ENCODE measurements around the gene FAM20C. TPM values are rescaled to one million over a fixed set of nuclear protein-coding genes. Genes with fewer than 3 reads are reported as not detected.
"Not testable (repeated sequence)": the region's sequence is repeated elsewhere in the genome, so short reads cannot be mapped to it uniquely, and the experiment has no call there.

Gene FAM20C
- total RNA-seq, 1 donor from 2014 or later: 14.6 TPM

- peaks cover 60 to 77% (median 73%) of the 10 kb centered on the region in 3 donors for H3K27me3 ChIP-seq (ENCODE audit: control insufficient read depth in 3 of 3, insufficient read depth in 3 of 3, low read length in 3 of 3)
- no peak overlapping the region for H3K27ac ChIP-seq (ENCODE audit: low read depth, low read length)
- H3K36me3 ChIP-seq (ENCODE audit: control insufficient read depth in 3 of 3, insufficient read depth in 3 of 3, low read length in 3 of 3): no peaks in the 10 kb centered on the region
Measured at GRCh38 chr7:293681-294439, 101.5 kb downstream of the FAM20C start.

GRCh38 chr7:294440-295154 lies 102.2 kb downstream of the FAM20C start:
- H3K9ac ChIP-seq (ENCODE audit: low read depth in 1 of 3, low read length in 3 of 3): no peak overlapping the region
- H3K4me3 ChIP-seq (ENCODE audit: low read length in 3 of 3): no peak overlapping the region
- no peaks in the 10 kb centered on the region for H3K9me3 ChIP-seq (ENCODE audit: control insufficient read depth in 3 of 3, low read length in 3 of 3)
- H3K36me3 ChIP-seq (ENCODE audit: control insufficient read depth in 3 of 3, insufficient read depth in 3 of 3, low read length in 3 of 3): no peaks in the 10 kb centered on the region
- peaks cover 53 to 69% (median 66%) of the 10 kb centered on the region in 3 donors for H3K27me3 ChIP-seq (ENCODE audit: control insufficient read depth in 3 of 3, insufficient read depth in 3 of 3, low read length in 3 of 3)
- no peak overlapping the region for H3K27ac ChIP-seq (ENCODE audit: low read depth, low read length)
- no peaks in the 10 kb centered on the region for H3K4me1 ChIP-seq (ENCODE audit: control insufficient read depth in 3 of 3, insufficient read depth in 3 of 3, low read length in 3 of 3)

More at GRCh38 chr7:293681-294439, 101.5 kb downstream of the FAM20C start:
- Histone ChIP-seq H3K4me3 (ENCODE audit: low read length in 3 of 3) (no peak overlapping the region), H3K4me1 (ENCODE audit: control insufficient read depth in 3 of 3, insufficient read depth in 3 of 3, low read length in 3 of 3) (no peaks in the 10 kb centered on the region), H3K9me3 (ENCODE audit: control insufficient read depth in 3 of 3, low read length in 3 of 3) (no peaks in the 10 kb centered on the region), H3K9ac (ENCODE audit: low read depth in 1 of 3, low read length in 3 of 3) (no peak overlapping the region)

- no peaks in the 10 kb centered on the region for H3K36me3 ChIP-seq (ENCODE audit: control insufficient read depth in 3 of 3, insufficient read depth in 3 of 3, low read length in 3 of 3)
- peaks cover 46 to 61% (median 58%) of the 10 kb centered on the region in 3 donors for H3K27me3 ChIP-seq (ENCODE audit: control insufficient read depth in 3 of 3, insufficient read depth in 3 of 3, low read length in 3 of 3)
- H3K9ac ChIP-seq (ENCODE audit: low read depth in 1 of 3, low read length in 3 of 3): no peak overlapping the region
- H3K4me3 ChIP-seq (ENCODE audit: low read length in 3 of 3): no peak overlapping the region
- no peak overlapping the region for H3K27ac ChIP-seq (ENCODE audit: low read depth, low read length)
- no peaks in the 10 kb centered on the region for H3K9me3 ChIP-seq (ENCODE audit: control insufficient read depth in 3 of 3, low read length in 3 of 3)
- H3K4me1 ChIP-seq (ENCODE audit: control insufficient read depth in 3 of 3, insufficient read depth in 3 of 3, low read length in 3 of 3): no peaks in the 10 kb centered on the region
Measured at GRCh38 chr7:295155-296154, 103.1 kb downstream of the FAM20C start.

- Histone ChIP-seq H3K9me3 (ENCODE audit: control insufficient read depth in 3 of 3, low read length in 3 of 3) (no peaks in the 10 kb centered on the region), H3K4me1 (ENCODE audit: control insufficient read depth in 3 of 3, insufficient read depth in 3 of 3, low read length in 3 of 3) (no peaks in the 10 kb centered on the region), H3K27me3 (ENCODE audit: control insufficient read depth in 3 of 3, insufficient read depth in 3 of 3, low read length in 3 of 3) (peaks cover 45 to 59% (median 49%) of the 10 kb centered on the region in 3 donors), H3K36me3 (ENCODE audit: control insufficient read depth in 3 of 3, insufficient read depth in 3 of 3, low read length in 3 of 3) (no peaks in the 10 kb centered on the region), H3K4me3 (ENCODE audit: low read length in 3 of 3) (no peak overlapping the region), H3K27ac (ENCODE audit: low read depth, low read length) (no peak overlapping the region), H3K9ac (ENCODE audit: low read depth in 1 of 3, low read length in 3 of 3) (no peak overlapping the region)
Measured at GRCh38 chr7:296373-296945, 104.1 kb downstream of the FAM20C start.

GRCh38 chr7:297141-297540 lies 104.8 kb downstream of the FAM20C start:
- H3K4me3 ChIP-seq (ENCODE audit: low read length in 3 of 3); H3K27ac ChIP-seq (ENCODE audit: low read depth, low read length); H3K36me3 ChIP-seq (ENCODE audit: control insufficient read depth in 3 of 3, insufficient read depth in 3 of 3, low read length in 3 of 3); H3K4me1 ChIP-seq (ENCODE audit: control insufficient read depth in 3 of 3, insufficient read depth in 3 of 3, low read length in 3 of 3); H3K9ac ChIP-seq (ENCODE audit: low read depth in 1 of 3, low read length in 3 of 3); H3K9me3 ChIP-seq (ENCODE audit: control insufficient read depth in 3 of 3, low read length in 3 of 3): not testable (repeated sequence)
- peaks cover 38 to 53% (median 43%) of the 10 kb centered on the region in 3 donors for H3K27me3 ChIP-seq (ENCODE audit: control insufficient read depth in 3 of 3, insufficient read depth in 3 of 3, low read length in 3 of 3)

GRCh38 chr7:297611-298374 lies 105.4 kb downstream of the FAM20C start:
- Histone ChIP-seq H3K4me1 (ENCODE audit: control insufficient read depth in 3 of 3, insufficient read depth in 3 of 3, low read length in 3 of 3) (no peaks in the 10 kb centered on the region), H3K4me3 (ENCODE audit: low read length in 3 of 3) (no peak overlapping the region), H3K27me3 (ENCODE audit: control insufficient read depth in 3 of 3, insufficient read depth in 3 of 3, low read length in 3 of 3) (peaks cover 32 to 46% (median 37%) of the 10 kb centered on the region in 3 donors), H3K9me3 (ENCODE audit: control insufficient read depth in 3 of 3, low read length in 3 of 3) (no peaks in the 10 kb centered on the region), H3K27ac (ENCODE audit: low read depth, low read length) (no peak overlapping the region), H3K36me3 (ENCODE audit: control insufficient read depth in 3 of 3, insufficient read depth in 3 of 3, low read length in 3 of 3) (no peaks in the 10 kb centered on the region), H3K9ac (ENCODE audit: low read depth in 1 of 3, low read length in 3 of 3) (no peak overlapping the region)

- H3K4me3 ChIP-seq (ENCODE audit: low read length in 3 of 3): no peak overlapping the region
- H3K9ac ChIP-seq (ENCODE audit: low read depth in 1 of 3, low read length in 3 of 3): no peak overlapping the region
- peaks cover 26 to 42% (median 35%) of the 10 kb centered on the region in 3 donors for H3K27me3 ChIP-seq (ENCODE audit: control insufficient read depth in 3 of 3, insufficient read depth in 3 of 3, low read length in 3 of 3)
- no peaks in the 10 kb centered on the region for H3K9me3 ChIP-seq (ENCODE audit: control insufficient read depth in 3 of 3, low read length in 3 of 3)
- H3K36me3 ChIP-seq (ENCODE audit: control insufficient read depth in 3 of 3, insufficient read depth in 3 of 3, low read length in 3 of 3): no peaks in the 10 kb centered on the region
- no peaks in the 10 kb centered on the region for H3K4me1 ChIP-seq (ENCODE audit: control insufficient read depth in 3 of 3, insufficient read depth in 3 of 3, low read length in 3 of 3)
- no peak overlapping the region for H3K27ac ChIP-seq (ENCODE audit: low read depth, low read length)
Measured at GRCh38 chr7:298375-298702, 106.0 kb downstream of the FAM20C start.

- Histone ChIP-seq H3K4me3 (ENCODE audit: low read length in 3 of 3) (no peak overlapping the region), H3K36me3 (ENCODE audit: control insufficient read depth in 3 of 3, insufficient read depth in 3 of 3, low read length in 3 of 3) (no peaks in the 10 kb centered on the region), H3K9ac (ENCODE audit: low read depth in 1 of 3, low read length in 3 of 3) (no peak overlapping the region), H3K27me3 (ENCODE audit: control insufficient read depth in 3 of 3, insufficient read depth in 3 of 3, low read length in 3 of 3) (peaks cover 22 to 41% (median 37%) of the 10 kb centered on the region in 3 donors), H3K9me3 (ENCODE audit: control insufficient read depth in 3 of 3, low read length in 3 of 3) (no peaks in the 10 kb centered on the region), H3K4me1 (ENCODE audit: control insufficient read depth in 3 of 3, insufficient read depth in 3 of 3, low read length in 3 of 3) (no peaks in the 10 kb centered on the region), H3K27ac (ENCODE audit: low read depth, low read length) (no peak overlapping the region)
Measured at GRCh38 chr7:298743-299142, 106.4 kb downstream of the FAM20C start.

- H3K4me1 ChIP-seq (ENCODE audit: control insufficient read depth in 3 of 3, insufficient read depth in 3 of 3, low read length in 3 of 3): no peaks in the 10 kb centered on the region
- no peak overlapping the region for H3K27ac ChIP-seq (ENCODE audit: low read depth, low read length)
- no peak overlapping the region for H3K4me3 ChIP-seq (ENCODE audit: low read length in 3 of 3)
- H3K9me3 ChIP-seq (ENCODE audit: control insufficient read depth in 3 of 3, low read length in 3 of 3): no peaks in the 10 kb centered on the region
- H3K27me3 ChIP-seq (ENCODE audit: control insufficient read depth in 3 of 3, insufficient read depth in 3 of 3, low read length in 3 of 3): peaks cover 18 to 36% (median 32%) of the 10 kb centered on the region in 3 donors
- H3K9ac ChIP-seq (ENCODE audit: low read depth in 1 of 3, low read length in 3 of 3): no peak overlapping the region
- H3K36me3 ChIP-seq (ENCODE audit: control insufficient read depth in 3 of 3, insufficient read depth in 3 of 3, low read length in 3 of 3): no peaks in the 10 kb centered on the region
Measured at GRCh38 chr7:299169-299568, 106.8 kb downstream of the FAM20C start.
